H9 (cell line): ENCODE data around the gene CLTCL1. TPM values are rescaled to one million over a fixed set of nuclear protein-coding genes. Genes with fewer than 3 reads are reported as not detected.

Experiments used
- DNase-seq: peaks from one replicate; pipeline ENCODE4 v3.0.0-alpha.2; 2017
- H2AFZ ChIP-seq: one replicate; pipeline ENCODE4 v1.6.1; 2013; ENCODE audit warnings: mild to moderate bottlenecking, low read length, control low read depth, moderate library complexity
- H2AK5ac ChIP-seq: 2 replicates; pipeline ENCODE4 v1.6.1; 2013; ENCODE audit warnings: low read length, control low read depth, mixed read lengths; ENCODE audit not compliant: insufficient read length
- H2BK120ac ChIP-seq: one replicate; pipeline ENCODE4 v1.6.1; 2013; ENCODE audit warnings: low read depth, mild to moderate bottlenecking, low read length, control low read depth, inconsistent platforms; ENCODE audit not compliant: poor library complexity, severe bottlenecking
- H2BK12ac ChIP-seq: 2 replicates; pipeline ENCODE4 v1.6.1; 2013; ENCODE audit warnings: low read length, control low read depth, mixed read lengths, low read depth; ENCODE audit not compliant: insufficient read length
- H2BK15ac ChIP-seq: 2 replicates; pipeline ENCODE4 v1.6.1; 2013; ENCODE audit warnings: low read depth, low read length, control low read depth
- H2BK20ac ChIP-seq: one replicate; pipeline ENCODE4 v1.6.1; 2013; ENCODE audit warnings: low read depth, mild to moderate bottlenecking, low read length, control low read depth, inconsistent platforms; ENCODE audit not compliant: poor library complexity, severe bottlenecking
- H2BK5ac ChIP-seq: 2 replicates; pipeline ENCODE4 v1.6.1; 2013; ENCODE audit warnings: low read length, control low read depth, mixed read lengths; ENCODE audit not compliant: insufficient read length
- H3K14ac ChIP-seq: 2 replicates; pipeline ENCODE4 v1.6.1; 2013; ENCODE audit warnings: low read length, control low read depth; ENCODE audit not compliant: insufficient read depth
- H3K18ac ChIP-seq: 2 replicates; pipeline ENCODE4 v1.6.1; 2013; ENCODE audit warnings: low read depth, mild to moderate bottlenecking, mixed read lengths, low read length, control low read depth; ENCODE audit not compliant: insufficient read length
- H3K23ac ChIP-seq: 2 replicates; pipeline ENCODE4 v1.6.1; 2013; ENCODE audit warnings: low read length, control low read depth, mixed read lengths, low read depth; ENCODE audit not compliant: insufficient read length
- H3K23me2 ChIP-seq: 2 replicates; pipeline ENCODE4 v1.6.1; 2013; ENCODE audit warnings: low read depth, mild to moderate bottlenecking, mixed read lengths, low read length, control low read depth; ENCODE audit not compliant: insufficient read length, poor library complexity, severe bottlenecking
- H3K27ac ChIP-seq: 2 replicates; pipeline ENCODE4 v1.5.1; 2013; ENCODE audit warnings: low read length, control low read depth, mixed read lengths, low read depth; ENCODE audit not compliant: insufficient read length
- H3K27me3 ChIP-seq: 2 replicates; pipeline ENCODE4 v1.6.1; 2013; ENCODE audit warnings: low read length, control low read depth, inconsistent platforms; ENCODE audit not compliant: insufficient read depth
- H3K4ac ChIP-seq: 2 replicates; pipeline ENCODE4 v1.6.1; 2013; ENCODE audit warnings: low read depth, mild to moderate bottlenecking, control low read depth, inconsistent platforms, low read length, moderate library complexity
- H3K4me1 ChIP-seq: 2 replicates; pipeline ENCODE4 v1.6.1; 2013; ENCODE audit warnings: low read length, control low read depth, inconsistent platforms; ENCODE audit not compliant: insufficient read depth
- H3K4me2 ChIP-seq: 2 replicates; pipeline ENCODE4 v1.6.1; 2013; ENCODE audit warnings: low read length, control low read depth, mixed read lengths; ENCODE audit not compliant: insufficient read length, insufficient read depth
- H3K56ac ChIP-seq: 2 replicates; pipeline ENCODE4 v1.6.1; 2013; ENCODE audit warnings: low read depth, mild to moderate bottlenecking, mixed read lengths, low read length, control low read depth; ENCODE audit not compliant: insufficient read length
- H3K79me1 ChIP-seq: 2 replicates; pipeline ENCODE4 v1.6.1; 2013; ENCODE audit warnings: low read depth, mild to moderate bottlenecking, moderate library complexity, low read length, control low read depth, inconsistent platforms; ENCODE audit not compliant: insufficient read depth, poor library complexity, severe bottlenecking
- H3K79me2 ChIP-seq: 2 replicates; pipeline ENCODE4 v1.6.1; 2013; ENCODE audit warnings: low read length, control low read depth, inconsistent platforms; ENCODE audit not compliant: insufficient read depth
- H3K9ac ChIP-seq: 2 replicates; pipeline ENCODE4 v1.6.1; 2013; ENCODE audit warnings: low read length, control low read depth, mixed read lengths; ENCODE audit not compliant: insufficient read length; ENCODE audit errors: extremely low read depth
- H3K9me3 ChIP-seq: one replicate; pipeline ENCODE4 v1.6.1; 2013; ENCODE audit warnings: low read depth, low read length, inconsistent platforms; ENCODE audit not compliant: control insufficient read depth
- H3T11ph ChIP-seq: one replicate; pipeline ENCODE4 v1.6.1; 2013; ENCODE audit warnings: mild to moderate bottlenecking, low read length, control low read depth, inconsistent platforms
- H4K20me1 ChIP-seq: one replicate; pipeline ENCODE4 v1.6.1; 2013; ENCODE audit not compliant: control insufficient read depth, insufficient read length, insufficient read depth
- H4K5ac ChIP-seq: 2 replicates; pipeline ENCODE4 v1.6.1; 2013; ENCODE audit warnings: low read depth, mild to moderate bottlenecking, mixed read lengths, low read length, control low read depth; ENCODE audit not compliant: insufficient read length
- H4K8ac ChIP-seq: replicated peaks from 2 replicates; pipeline ENCODE4 v1.6.1; 2013; ENCODE audit warnings: low read length, control low read depth, mixed read lengths, low read depth; ENCODE audit not compliant: insufficient read length
- H4K91ac ChIP-seq: 2 replicates; pipeline ENCODE4 v1.6.1; 2013; ENCODE audit warnings: low read depth, mild to moderate bottlenecking, moderate library complexity, mixed read lengths, low read length, control low read depth; ENCODE audit not compliant: insufficient read length
- H3K27ac Mint-ChIP-seq, 3 experiments: 2 replicates in 2 of 3; 3 replicates in 1 of 3; pipeline ENCODE4 v1.8.0; 2020 to 2021; ENCODE audit warnings: mixed read lengths in 3 of 3, mild to moderate bottlenecking in 1 of 3, moderate library complexity in 1 of 3
- H3K27me3 Mint-ChIP-seq: 2 replicates; pipeline ENCODE4 v1.8.0; 2021; ENCODE audit warnings: low read depth, mild to moderate bottlenecking, moderate library complexity, mixed read lengths
- H3K36me3 Mint-ChIP-seq, 3 experiments: 2 replicates in 2 of 3; 3 replicates in 1 of 3; pipeline ENCODE4 v1.8.0; 2020 to 2021; ENCODE audit warnings: low read depth in 3 of 3, mixed read lengths in 3 of 3; ENCODE audit not compliant: insufficient read depth in 1 of 3
- H3K4me1 Mint-ChIP-seq, 2 experiments: 2 replicates each; pipeline ENCODE4 v1.8.0; 2020; ENCODE audit warnings: mixed read lengths in 2 of 2
- H3K4me3 Mint-ChIP-seq, 2 experiments: 2 replicates in 1 of 2; 3 replicates in 1 of 2; pipeline ENCODE4 v1.8.0; 2020 to 2021; ENCODE audit warnings: mild to moderate bottlenecking in 2 of 2, mixed read lengths in 2 of 2, moderate library complexity in 1 of 2
- H3K9me3 Mint-ChIP-seq, 2 experiments: 2 replicates in 1 of 2; 3 replicates in 1 of 2; pipeline ENCODE4 v1.8.0; 2020; ENCODE audit warnings: mild to moderate bottlenecking in 2 of 2, mixed read lengths in 2 of 2, moderate library complexity in 1 of 2
- CTCF ChIP-seq: fragments of 200-600 bp; sonication (generic); conservative IDR thresholded peaks from 3 replicates; pipeline ENCODE4 v1.8.0; 2021; ENCODE audit warnings: antibody characterized with exemption, mild to moderate bottlenecking
- WGBS: extraction: QIAGEN DNeasy Blood & Tissue Kit; methylation state at CpG from one replicate; pipeline ENCODE4 v1.1.7; 2013; ENCODE audit warnings: missing lambda C conversion rate, low lambda C conversion rate, mixed read lengths; ENCODE audit not compliant: insufficient read length; ENCODE audit errors: extremely low coverage; 5-methylcytosine and 5-hydroxymethylcytosine counted together
- total RNA-seq: library from RNA; stranded (reverse); gene quantifications from 2 replicates; pipeline ENCODE4 v1.2.1, GENCODE V29; 2021

Gene CLTCL1
- total RNA-seq, 1 experiment from 2014 or later: 11.1 TPM

GRCh38 chr22:19235874-19236273 lies 55.6 kb downstream of the CLTCL1 start:
- H3K4me1 Mint-ChIP-seq: no peaks in the 10 kb centered on the region

More at GRCh38 chr22:19235874-19236273, 55.6 kb downstream of the CLTCL1 start:
- no peak for DNase-seq
- no peak overlapping the region for H4K5ac ChIP-seq
- H3K4me2 ChIP-seq: no peak overlapping the region
- no peak overlapping the region for H2BK12ac ChIP-seq
- no peaks in the 10 kb centered on the region for H3K79me2 ChIP-seq
- no peak overlapping the region for H3K9ac ChIP-seq
- H4K20me1 ChIP-seq: no peaks in the 10 kb centered on the region
- H3K27ac ChIP-seq: no peak overlapping the region
- H3K23me2 ChIP-seq: no peaks in the 10 kb centered on the region
- H3K4me3 Mint-ChIP-seq: no peak overlapping the region
- no peak overlapping the region for H3K23ac ChIP-seq
- no peak overlapping the region for H3T11ph ChIP-seq
- no peak for TF ChIP-seq CTCF
- H2AK5ac ChIP-seq: no peak overlapping the region
- no peak overlapping the region for H3K4ac ChIP-seq
- H4K91ac ChIP-seq: no peak overlapping the region
- no peak overlapping the region for H2BK5ac ChIP-seq
- H2BK15ac ChIP-seq: no peak overlapping the region
- H3K9me3 Mint-ChIP-seq: no peaks in the 10 kb centered on the region
- H3K18ac ChIP-seq: no peak overlapping the region
- H4K8ac ChIP-seq: no peak overlapping the region
- H3K27me3 Mint-ChIP-seq: no peaks in the 10 kb centered on the region
- H3K56ac ChIP-seq: no peak overlapping the region
- no peak overlapping the region for H2BK120ac ChIP-seq
- H2BK20ac ChIP-seq: no peak overlapping the region
- H2AFZ ChIP-seq: no peak overlapping the region
- peaks cover 10 to 32% (median 25%) of the 10 kb centered on the region in 3 experiments; a peak in 6 of 7 replicates for H3K36me3 Mint-ChIP-seq
- no peaks in the 10 kb centered on the region for H3K9me3 ChIP-seq
- no peak overlapping the region for H3K27ac Mint-ChIP-seq
- no peaks in the 10 kb centered on the region for H3K4me1 ChIP-seq
- no peak overlapping the region for H3K14ac ChIP-seq
- no CpG with 5 or more reads among the region's 4 CpGs for WGBS
- no peaks in the 10 kb centered on the region for H3K27me3 ChIP-seq
- no peaks in the 10 kb centered on the region for H3K79me1 ChIP-seq
